ENCODE measurements around the gene TMEM120B.
"Not testable (repeated sequence)": the region's sequence is repeated elsewhere in the genome, so short reads cannot be mapped to it uniquely, and the experiment has no call there.

TMEM120B gene

GRCh38 chr12:121712461-121713256 lies at the start of gene TMEM120B:
Gene TMEM120B, plus strand, starts transcription at chr12:121712752. Its CDS starts 144 bp downstream, at chr12:121712896.
- Histone ChIP-seq H3K9ac (peak within 1 kb of the TSS; percentile 76 to 89 (median 81)), H3K9me3 (replicated peaks in 1 of 11) (no peaks in the 10 kb centered on the region), H3K4me1 (peaks cover 26 to 69% (median 46%) of the 10 kb centered on the region in 10 experiments), H3K27ac (peak within 1 kb of the TSS in 10 of 11 experiments; percentile 59 to 78 (median 70); a peak in 19 of 22 replicates), H3K4me3 (peak within 1 kb of the TSS; percentile 87 to 100 (median 98)), H3K36me3 (peaks cover 0 to 23% (median 8%) of the 10 kb centered on the region in 11 experiments; a peak in 5 of 22 replicates), H3K4me2 (peak within 1 kb of the TSS; percentile 88 to 99 (median 95)), H3K27me3 (no peaks in the 10 kb centered on the region), H4K20me1 (peaks cover 0 to 45% (median 19%) of the 10 kb centered on the region in 11 experiments; a peak in 13 of 22 replicates)
- TF ChIP-seq Cebpa-rat (IDR thresholded peaks at IDR 0.05) = no peak

- H3K27me3 ChIP-seq = no peaks in the 10 kb centered on the region
- peak overlapping the region; percentile 51 to 98 (median 93) for H3K4me2 ChIP-seq
- peaks cover 0 to 5% (median 0%) of the 10 kb centered on the region in 11 experiments; a peak in 1 of 22 replicates for H3K36me3 ChIP-seq
- H3K4me1 ChIP-seq = peaks cover 74 to 92% (median 87%) of the 10 kb centered on the region in 10 experiments
- H4K20me1 ChIP-seq = no peaks in the 10 kb centered on the region
- H3K27ac ChIP-seq = peak overlapping the region; percentile 56 to 99 (median 93); a peak in 21 of 22 replicates
- no peak for TF ChIP-seq Cebpa-rat (IDR thresholded peaks at IDR 0.05)
- H3K9ac ChIP-seq = peak overlapping the region; percentile 2 to 87 (median 80); a peak in 18 of 22 replicates
- H3K4me3 ChIP-seq = peak overlapping the region in 4 of 10 experiments; percentile 66 to 68 (median 66); a peak in 4 of 20 replicates
- H3K9me3 ChIP-seq (replicated peaks in 1 of 11) = no peaks in the 10 kb centered on the region
These were observed 49.0 kb upstream of the TMEM120B start for GRCh38 chr12:121663610-121663929.

- Histone ChIP-seq H3K9ac (peak overlapping the region in 4 of 11 experiments; percentile 20 to 44 (median 34); a peak in 5 of 22 replicates), H3K4me2 (peak overlapping the region; percentile 85 to 98 (median 94); a peak in 21 of 22 replicates), H3K36me3 (peaks cover 0 to 15% (median 5%) of the 10 kb centered on the region in 11 experiments; a peak in 8 of 22 replicates), H3K4me1 (peaks cover 50 to 73% (median 61%) of the 10 kb centered on the region in 10 experiments), H3K27ac (peak overlapping the region in 4 of 11 experiments; percentile 9 to 50 (median 43); a peak in 4 of 22 replicates)
- not testable (repeated sequence) for H4K20me1 ChIP-seq; H3K27me3 ChIP-seq; H3K9me3 ChIP-seq (replicated peaks in 1 of 11); H3K4me3 ChIP-seq
These were observed 45.7 kb upstream of the TMEM120B start for GRCh38 chr12:121666829-121667228.

- TF ChIP-seq Cebpa-rat (IDR thresholded peaks at IDR 0.05) = no peak
- Histone ChIP-seq H3K27ac (peak overlapping the region in 3 of 11 experiments; percentile 26 to 39 (median 37); a peak in 2 of 22 replicates), H3K4me2 (0 out of 22 replicates have a peak overlapping the region, but pooled peaks of 1 of the 11 experiments have one; percentile 1), H3K9ac (peak overlapping the region in 6 of 11 experiments; percentile 1 to 32 (median 22); a peak in 5 of 22 replicates), H3K27me3 (no peaks in the 10 kb centered on the region), H4K20me1 (0 out of 22 replicates have a peak, but pooled peaks cover 0 to 7% (median 0%) of the 10 kb centered on the region in 11 experiments), H3K9me3 (replicated peaks in 1 of 11) (no peaks in the 10 kb centered on the region), H3K4me1 (peaks cover 48 to 67% (median 55%) of the 10 kb centered on the region in 10 experiments), H3K4me3 (no peak overlapping the region), H3K36me3 (peaks cover 0 to 15% (median 5%) of the 10 kb centered on the region in 11 experiments; a peak in 8 of 22 replicates)
These were observed 43.6 kb upstream of the TMEM120B start for GRCh38 chr12:121668750-121669520.

- H3K27me3 ChIP-seq = no peaks in the 10 kb centered on the region
- no peaks in the 10 kb centered on the region for H3K9me3 ChIP-seq (replicated peaks in 1 of 11)
- H3K36me3 ChIP-seq = peaks cover 0 to 15% (median 5%) of the 10 kb centered on the region in 11 experiments; a peak in 8 of 22 replicates
- no peak for TF ChIP-seq Cebpa-rat (IDR thresholded peaks at IDR 0.05)
- H3K9ac ChIP-seq = peak within 1 kb of the TSS in 6 of 11 experiments; percentile 1 to 32 (median 22); a peak in 5 of 22 replicates
- peaks cover 43 to 64% (median 52%) of the 10 kb centered on the region in 10 experiments for H3K4me1 ChIP-seq
- no peak within 1 kb of the TSS for H3K4me3 ChIP-seq
- H3K4me2 ChIP-seq = 0 out of 22 replicates have a peak within 1 kb of the TSS, but pooled peaks of 1 of the 11 experiments have one; percentile 13
- 0 out of 22 replicates have a peak, but pooled peaks cover 0 to 7% (median 0%) of the 10 kb centered on the region in 11 experiments for H4K20me1 ChIP-seq
- peak within 1 kb of the TSS in 4 of 11 experiments; percentile 12 to 39 (median 32); a peak in 2 of 22 replicates for H3K27ac ChIP-seq
These were observed 43.0 kb upstream of the TMEM120B start, which contains the start of gene MORN3 for GRCh38 chr12:121669521-121669900. Gene MORN3, minus strand, starts transcription at chr12:121669654. Its CDS starts 171 bp downstream, at chr12:121669483.

GRCh38 chr12:121673013-121673511 lies 39.5 kb upstream of the TMEM120B start:
- Histone ChIP-seq H3K4me3 (peak overlapping the region; percentile 51 to 76 (median 64); a peak in 19 of 20 replicates), H3K4me2 (peak overlapping the region; percentile 85 to 98 (median 89)), H3K9ac (peak overlapping the region; percentile 57 to 78 (median 71))

GRCh38 chr12:121676190-121676589 lies 36.4 kb upstream of the TMEM120B start:
- Histone ChIP-seq H3K4me3 (no peak overlapping the region), H3K4me1 (peaks cover 16 to 32% (median 20%) of the 10 kb centered on the region in 10 experiments), H3K27me3 (no peaks in the 10 kb centered on the region), H3K4me2 (no peak overlapping the region), H4K20me1 (no peaks in the 10 kb centered on the region), H3K27ac (no peak overlapping the region), H3K9ac (peak overlapping the region in 1 of 11 experiments; percentile 16; a peak in 1 of 22 replicates), H3K9me3 (replicated peaks in 1 of 11) (no peaks in the 10 kb centered on the region), H3K36me3 (no peaks in the 10 kb centered on the region)
- no peak for TF ChIP-seq Cebpa-rat (IDR thresholded peaks at IDR 0.05)

More at GRCh38 chr12:121673013-121673511, 39.5 kb upstream of the TMEM120B start:
- peak overlapping the region; percentile 57 to 85 (median 76) for H3K27ac ChIP-seq
- H3K36me3 ChIP-seq = peaks cover 0 to 11% (median 5%) of the 10 kb centered on the region in 11 experiments; a peak in 8 of 22 replicates
- H3K4me1 ChIP-seq = peaks cover 19 to 32% (median 23%) of the 10 kb centered on the region in 10 experiments
- H3K27me3 ChIP-seq = no peaks in the 10 kb centered on the region
- no peak for TF ChIP-seq Cebpa-rat (IDR thresholded peaks at IDR 0.05)
- H4K20me1 ChIP-seq = 0 out of 22 replicates have a peak, but pooled peaks cover 0 to 7% (median 0%) of the 10 kb centered on the region in 11 experiments
- H3K9me3 ChIP-seq (replicated peaks in 1 of 11) = no peaks in the 10 kb centered on the region

GRCh38 chr12:121678305-121678704 lies 34.2 kb upstream of the TMEM120B start:
- H3K36me3 ChIP-seq = no peaks in the 10 kb centered on the region
- TF ChIP-seq Cebpa-rat (IDR thresholded peaks at IDR 0.05) = peak in 2 of 11 experiments; percentile 36 to 43; a peak in 1 of 22 replicates
- H3K9ac ChIP-seq = no peak overlapping the region
- H3K27ac ChIP-seq = no peak overlapping the region
- H3K9me3 ChIP-seq (replicated peaks in 1 of 11) = no peaks in the 10 kb centered on the region
- no peak overlapping the region for H3K4me2 ChIP-seq
- H3K4me3 ChIP-seq = no peak overlapping the region
- H4K20me1 ChIP-seq = no peaks in the 10 kb centered on the region
- H3K4me1 ChIP-seq = peaks cover 0 to 16% (median under 1%) of the 10 kb centered on the region in 10 experiments; a peak in 10 of 20 replicates
- no peaks in the 10 kb centered on the region for H3K27me3 ChIP-seq

Measured in BLaER1 treated with 17β-estradiol and CSF1 and Interleukin-3, amounts not matched to agents 10 nM and 100 nM (cell line).